GM19099 (cell line): ENCODE results near the gene ARHGEF28.

ENCODE experiments used
- POLR2A ChIP-seq: IDR thresholded peaks from 3 replicates; pipeline ENCODE4 v1.6.1; 2011; ENCODE audit warnings: low read depth; ENCODE audit not compliant: insufficient read length; ENCODE audit errors: extremely low read depth

The ARHGEF28 gene

DNA sequence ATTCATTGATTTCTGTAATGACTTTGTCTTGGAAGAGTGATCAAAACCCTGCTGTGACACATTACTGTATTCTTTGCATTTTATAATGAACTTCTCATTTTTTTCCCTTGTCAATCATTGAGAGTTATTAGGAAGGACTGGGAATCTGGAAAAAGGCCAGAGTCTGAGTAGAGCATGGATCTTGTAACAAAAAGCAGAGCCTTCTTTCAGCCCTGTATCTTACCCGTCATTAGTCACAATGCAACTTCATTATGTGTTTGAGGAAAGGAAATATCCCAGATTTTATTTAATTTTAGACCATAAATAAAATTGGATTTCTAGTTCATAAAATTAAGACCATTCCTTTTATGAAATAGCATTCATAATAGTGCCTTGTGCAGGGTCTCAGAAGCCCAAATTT lies 131.4 kb downstream of the ARHGEF28 start:
- no peak for TF ChIP-seq POLR2A

DNA sequence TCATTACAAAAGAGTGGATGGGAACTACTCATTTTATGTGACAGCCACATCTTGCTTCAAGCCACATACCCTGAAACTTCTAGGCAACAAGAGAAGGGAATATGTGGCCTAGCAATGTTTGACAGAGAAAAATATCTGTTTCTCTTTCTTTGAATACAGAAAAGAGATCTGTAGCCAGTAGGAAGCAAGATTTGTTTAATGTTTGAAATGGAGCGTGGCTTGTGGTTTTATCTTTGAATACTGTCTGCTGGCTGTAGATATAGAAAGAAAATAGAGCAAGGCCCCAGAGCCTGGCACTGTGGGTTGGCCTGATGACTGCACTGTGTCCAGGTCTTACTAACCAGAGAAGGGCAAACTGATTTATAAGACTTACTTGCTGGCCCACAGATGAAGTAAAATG lies 133.8 kb downstream of the ARHGEF28 start:
- TF ChIP-seq POLR2A = no peak

DNA sequence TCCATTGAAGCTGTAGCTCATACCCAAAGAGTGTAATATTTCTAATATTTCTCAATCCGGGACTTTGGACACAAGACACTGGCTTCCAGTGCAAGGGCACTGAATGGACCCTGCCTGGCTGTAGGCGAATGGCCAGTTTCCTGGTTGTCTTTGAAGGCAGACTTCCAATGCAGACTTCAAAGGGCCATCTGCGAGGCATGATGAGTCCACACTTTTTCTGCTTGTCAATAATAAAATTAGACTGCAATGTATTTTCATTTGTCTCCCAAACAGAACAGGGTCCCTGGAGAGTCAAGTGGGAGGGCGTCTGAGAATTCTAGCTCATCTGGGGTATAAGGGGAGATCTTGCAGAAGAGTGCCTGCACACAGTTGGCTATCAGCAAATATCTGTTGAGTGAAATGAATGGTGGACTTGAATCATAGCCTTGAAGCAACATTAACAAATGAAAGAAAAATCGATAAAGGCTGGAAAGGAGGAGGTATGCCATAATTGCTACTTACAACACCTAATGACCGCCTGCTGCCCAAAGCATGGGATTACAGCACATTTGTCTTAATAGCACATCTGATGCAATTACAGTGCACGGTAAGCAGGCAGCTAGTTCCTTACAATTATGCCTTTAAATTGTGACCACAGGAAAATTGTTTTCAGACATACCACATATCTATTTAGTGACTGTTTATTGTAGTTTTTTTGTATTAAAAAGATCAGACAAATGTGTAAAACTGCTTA lies 137.5 kb downstream of the ARHGEF28 start:
- TF ChIP-seq POLR2A = no peak

DNA sequence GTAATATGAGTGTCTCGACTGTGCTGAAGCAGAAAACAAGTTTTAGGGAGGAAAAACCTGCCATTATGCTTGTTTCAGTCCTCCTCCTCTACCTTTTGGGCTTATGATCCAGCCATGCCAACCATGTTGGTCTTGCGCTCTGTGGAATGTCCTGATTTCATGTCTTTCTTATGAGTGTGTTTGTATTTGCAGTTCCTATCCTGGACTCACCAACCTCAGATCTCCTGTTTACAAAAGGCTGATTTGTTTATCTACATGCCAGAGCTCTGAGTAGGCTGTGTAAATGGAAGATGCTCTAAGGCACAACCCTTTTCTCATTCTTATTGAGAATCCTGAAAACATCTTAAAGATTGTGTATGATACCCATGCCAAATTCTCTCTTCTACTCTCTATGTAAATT lies 138.6 kb downstream of the ARHGEF28 start:
- no peak for TF ChIP-seq POLR2A

GRCh38 chr5:73764996-73765395 lies 139.0 kb downstream of the ARHGEF28 start:
- TF ChIP-seq POLR2A = no peak

DNA sequence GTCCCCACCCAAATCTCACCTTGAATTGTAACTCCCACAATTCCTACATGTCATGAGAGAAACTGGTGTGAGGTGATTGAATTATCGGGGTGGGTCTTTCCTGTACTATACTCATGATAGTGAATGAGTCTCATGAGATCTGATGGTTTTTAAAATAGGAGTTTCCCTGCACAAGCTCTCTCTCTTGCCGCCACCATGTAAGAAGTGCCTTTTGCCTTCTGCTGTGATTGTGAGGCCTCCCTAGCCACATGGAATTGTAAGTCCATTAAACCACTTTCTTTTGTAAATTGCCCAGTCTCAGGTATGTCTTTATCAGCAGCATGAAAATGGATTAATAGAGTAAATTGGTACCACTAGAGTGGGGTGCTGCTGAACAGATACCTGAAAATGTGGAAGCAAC lies 140.9 kb downstream of the ARHGEF28 start:
- no peak for TF ChIP-seq POLR2A

- TF ChIP-seq POLR2A = no peak
These were observed 144.4 kb downstream of the ARHGEF28 start for GRCh38 chr5:73770172-73771025.

DNA sequence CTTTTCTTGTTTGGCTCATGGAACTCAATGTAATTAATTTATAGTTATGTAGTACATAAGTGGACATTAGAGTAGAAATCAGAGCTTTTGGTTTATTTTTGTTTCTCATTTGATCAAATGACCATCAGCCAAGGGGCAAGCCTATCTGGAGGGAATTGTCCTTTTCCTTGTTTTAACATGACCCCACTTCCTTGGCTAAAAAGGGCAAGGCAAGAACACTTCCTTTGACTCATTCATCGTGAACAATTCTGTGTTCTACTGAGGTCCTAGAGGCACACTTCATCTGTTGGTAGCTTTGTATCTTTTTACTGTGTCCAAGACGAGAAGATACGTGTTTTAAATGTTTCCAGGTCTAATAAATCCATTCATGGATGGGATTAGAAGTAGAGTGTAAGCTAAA lies 148.9 kb downstream of the ARHGEF28 start:
- TF ChIP-seq POLR2A = no peak

DNA sequence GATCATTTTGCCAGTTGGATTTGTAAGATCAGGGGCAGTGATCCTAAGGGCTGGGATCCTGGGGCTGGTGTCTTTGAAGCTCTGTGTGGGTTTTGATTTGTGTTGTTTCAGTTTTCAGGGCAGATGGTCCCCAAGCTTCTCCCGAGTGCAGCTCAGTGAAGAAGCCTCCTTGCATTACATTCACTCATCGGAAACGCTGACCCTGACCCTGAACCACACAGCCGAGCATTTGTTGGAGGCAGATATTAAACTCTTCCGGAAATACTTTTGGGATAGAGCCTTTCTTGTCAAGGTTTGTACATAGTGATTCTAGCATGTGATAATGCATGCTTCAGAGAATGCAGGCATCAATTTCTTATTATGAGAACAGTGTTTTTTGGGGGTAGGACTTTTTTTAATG lies 150.4 kb downstream of the ARHGEF28 start:
- TF ChIP-seq POLR2A = no peak

GRCh38 chr5:73777192-73777591 lies 151.2 kb downstream of the ARHGEF28 start:
- no peak for TF ChIP-seq POLR2A

DNA sequence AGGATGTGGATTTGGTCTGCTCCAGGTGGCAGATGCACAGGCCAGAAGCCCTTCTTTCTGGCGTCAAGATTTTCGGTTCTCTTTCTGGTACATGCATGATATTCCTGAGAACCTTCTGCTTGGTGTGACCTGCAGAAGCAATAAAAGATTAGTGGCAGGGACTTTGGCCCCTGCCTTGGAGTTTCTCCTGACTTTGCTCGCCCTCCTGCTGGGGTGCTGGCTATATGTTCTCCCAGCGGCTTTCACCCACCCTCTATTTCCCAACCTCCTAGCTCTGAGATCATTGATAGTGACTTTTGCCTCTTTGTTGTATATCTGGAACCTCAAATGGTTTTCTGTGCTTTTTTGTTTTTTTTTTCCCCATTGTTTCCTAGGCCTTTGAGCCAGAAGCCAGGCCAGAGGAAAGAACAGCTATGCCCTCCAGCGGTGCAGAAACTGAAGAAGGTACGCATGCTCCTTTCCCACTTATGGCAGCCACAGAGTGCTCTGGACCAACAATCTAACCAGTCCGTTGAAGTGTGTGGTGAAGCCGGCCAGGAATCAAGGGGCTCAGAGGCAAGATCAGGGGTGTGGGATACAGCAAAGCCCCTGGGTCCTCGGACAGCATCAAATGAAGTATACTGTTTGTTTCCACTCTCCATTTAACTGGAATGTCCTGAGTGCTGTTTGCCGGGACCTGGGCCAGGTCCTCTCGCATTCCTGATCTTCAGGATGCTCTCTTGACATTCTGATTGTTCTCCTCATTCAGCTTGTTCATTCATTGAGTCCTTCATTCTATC lies 154.5 kb downstream of the ARHGEF28 start:
- TF ChIP-seq POLR2A = no peak

DNA sequence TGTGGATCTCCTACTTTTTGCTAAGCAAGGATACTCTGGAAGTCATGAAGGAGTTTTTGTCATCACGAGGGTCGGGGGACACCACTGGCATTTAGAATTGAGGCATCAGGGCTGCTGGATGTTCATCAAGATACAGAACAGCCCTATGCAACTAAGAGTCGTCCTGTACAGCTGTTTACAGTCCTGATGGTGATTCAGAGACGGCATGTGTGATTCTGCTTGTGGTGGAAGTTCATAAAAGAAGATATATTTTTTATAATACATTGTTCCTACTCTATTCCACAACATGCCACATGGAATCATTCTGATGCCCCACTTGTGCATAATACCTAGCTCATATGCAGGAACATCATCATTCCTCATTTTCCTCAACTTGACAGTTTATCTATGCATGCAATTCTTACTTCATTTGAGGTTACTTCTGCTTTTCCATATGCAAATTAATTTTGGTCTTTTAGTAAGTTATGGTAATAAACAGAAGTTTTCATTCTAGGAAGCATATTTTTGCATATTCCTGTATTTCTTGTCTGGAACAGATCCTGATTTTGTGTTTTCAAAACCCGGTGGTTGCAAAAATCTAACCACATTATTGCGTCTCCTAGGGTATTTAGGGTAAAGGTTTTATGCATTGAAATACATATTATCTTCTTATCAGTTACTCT lies 155.2 kb downstream of the ARHGEF28 start:
- no peak for TF ChIP-seq POLR2A

GRCh38 chr5:73783828-73784227 lies 157.8 kb downstream of the ARHGEF28 start:
- no peak for TF ChIP-seq POLR2A

GRCh38 chr5:73786043-73786831 lies 160.2 kb downstream of the ARHGEF28 start:
- TF ChIP-seq POLR2A = no peak
